Activated CD4-positive, alpha-beta T cell treated with anti-CD3 and anti-CD28 coated beads, Interleukin-2, amount 10 ng/mL, durations not matched to agents 24 days and 14 days (primary cell): Measurements from ENCODE around the gene CEP104. TPM values are rescaled to one million over a fixed set of nuclear protein-coding genes. Genes with fewer than 3 reads are reported as not detected.
"Not testable (repeated sequence)": the region's sequence is repeated elsewhere in the genome, so short reads cannot be mapped to it uniquely, and the experiment has no call there.

ENCODE experiments used
- DNase-seq: peaks from one replicate; pipeline ENCODE4 v3.0.0; 2022
- H3K27ac Mint-ChIP-seq: one replicate; pipeline ENCODE4 v1.8.0; 2022; ENCODE audit warnings: mild to moderate bottlenecking, mixed read lengths
- H3K27me3 Mint-ChIP-seq: one replicate; pipeline ENCODE4 v1.8.0; 2022; ENCODE audit warnings: mixed read lengths
- H3K36me3 Mint-ChIP-seq: one replicate; pipeline ENCODE4 v1.8.0; 2022; ENCODE audit warnings: low read depth, mild to moderate bottlenecking, mixed read lengths
- H3K4me1 Mint-ChIP-seq: one replicate; pipeline ENCODE4 v1.8.0; 2021; ENCODE audit warnings: mixed read lengths
- H3K4me3 Mint-ChIP-seq: one replicate; pipeline ENCODE4 v1.8.0; 2022; ENCODE audit warnings: mild to moderate bottlenecking, moderate library complexity, mixed read lengths
- H3K9me3 Mint-ChIP-seq: one replicate; pipeline ENCODE4 v1.8.0; 2021; ENCODE audit warnings: mixed read lengths
- intact Hi-C: fragments of 100-400 bp; cut with micrococcal nuclease; formaldehyde crosslinking; loops from one replicate; pipeline ENCODE4 v1.15.1; 2023
- total RNA-seq: library from RNA; stranded (reverse); gene quantifications from 2 replicates; pipeline ENCODE4 v1.2.3, GENCODE V29; 2022

CEP104 gene
- total RNA-seq, 1 donor from 2014 or later, result 48.1 TPM

- intact Hi-C loops, result no loop called here
- no peak overlapping the region for H3K27ac Mint-ChIP-seq
- peaks cover 19% of the 10 kb centered on the region for H3K36me3 Mint-ChIP-seq
- H3K4me3 Mint-ChIP-seq, result no peak overlapping the region
- H3K4me1 Mint-ChIP-seq, result no peaks in the 10 kb centered on the region
- no peaks in the 10 kb centered on the region for H3K27me3 Mint-ChIP-seq
- no peak for DNase-seq
- H3K9me3 Mint-ChIP-seq, result no peaks in the 10 kb centered on the region
These were observed 36.7 kb downstream of the CEP104 start for GRCh38 chr1:3820316-3820715.

GRCh38 chr1:3819771-3820200, 37.2 kb downstream of the CEP104 start:
- DNase-seq, result no peak
- Mint-ChIP-seq H3K4me3 (no peak overlapping the region), H3K27me3 (no peaks in the 10 kb centered on the region), H3K27ac (no peak overlapping the region), H3K36me3 (peaks cover 19% of the 10 kb centered on the region), H3K4me1 (no peaks in the 10 kb centered on the region), H3K9me3 (no peaks in the 10 kb centered on the region)
- intact Hi-C loops, result no loop called here

- Mint-ChIP-seq H3K36me3 (peaks cover 15% of the 10 kb centered on the region), H3K27me3 (no peaks in the 10 kb centered on the region), H3K4me3 (no peak overlapping the region), H3K4me1 (no peaks in the 10 kb centered on the region), H3K27ac (no peak overlapping the region), H3K9me3 (no peaks in the 10 kb centered on the region)
- DNase-seq, result no peak
- intact Hi-C loops, result no loop called here
These were observed 39.0 kb downstream of the CEP104 start for GRCh38 chr1:3817821-3818597.

GRCh38 chr1:3817138-3817740, 39.8 kb downstream of the CEP104 start:
- intact Hi-C loops, result no loop called here
- no peaks in the 10 kb centered on the region for H3K27me3 Mint-ChIP-seq
- no peak for DNase-seq
- H3K4me3 Mint-ChIP-seq, result no peak overlapping the region
- no peaks in the 10 kb centered on the region for H3K4me1 Mint-ChIP-seq
- H3K9me3 Mint-ChIP-seq, result no peaks in the 10 kb centered on the region
- H3K36me3 Mint-ChIP-seq, result peaks cover 15% of the 10 kb centered on the region
- no peak overlapping the region for H3K27ac Mint-ChIP-seq

- DNase-seq, result no peak
- no peak overlapping the region for H3K4me3 Mint-ChIP-seq
- peaks cover 12% of the 10 kb centered on the region for H3K36me3 Mint-ChIP-seq
- no peak overlapping the region for H3K27ac Mint-ChIP-seq
- H3K27me3 Mint-ChIP-seq, result no peaks in the 10 kb centered on the region
- intact Hi-C loops, result no loop called here
- no peaks in the 10 kb centered on the region for H3K9me3 Mint-ChIP-seq
- H3K4me1 Mint-ChIP-seq, result no peaks in the 10 kb centered on the region
These were observed 40.5 kb downstream of the CEP104 start for GRCh38 chr1:3816331-3817137.

- no peak for DNase-seq
- no peak overlapping the region for H3K4me3 Mint-ChIP-seq
- peaks cover 4% of the 10 kb centered on the region for H3K36me3 Mint-ChIP-seq
- H3K27ac Mint-ChIP-seq, result no peak overlapping the region
- H3K4me1 Mint-ChIP-seq, result no peaks in the 10 kb centered on the region
- intact Hi-C loops, result no loop called here
- no peaks in the 10 kb centered on the region for H3K27me3 Mint-ChIP-seq
- H3K9me3 Mint-ChIP-seq, result no peaks in the 10 kb centered on the region
These were observed 42.0 kb downstream of the CEP104 start for GRCh38 chr1:3814771-3815561.

- no peak overlapping the region for H3K4me3 Mint-ChIP-seq
- H3K9me3 Mint-ChIP-seq, result no peaks in the 10 kb centered on the region
- DNase-seq, result no peak
- no peak overlapping the region for H3K27ac Mint-ChIP-seq
- intact Hi-C loops, result no loop called here
- no peaks in the 10 kb centered on the region for H3K27me3 Mint-ChIP-seq
- H3K36me3 Mint-ChIP-seq, result no peaks in the 10 kb centered on the region
- H3K4me1 Mint-ChIP-seq, result no peaks in the 10 kb centered on the region
These were observed 42.9 kb downstream of the CEP104 start for GRCh38 chr1:3814065-3814464.

- H3K36me3 Mint-ChIP-seq, result no peaks in the 10 kb centered on the region
- intact Hi-C loops, result no loop called here
- no peak overlapping the region for H3K27ac Mint-ChIP-seq
- no peaks in the 10 kb centered on the region for H3K4me1 Mint-ChIP-seq
- H3K9me3 Mint-ChIP-seq, result no peaks in the 10 kb centered on the region
- no peaks in the 10 kb centered on the region for H3K27me3 Mint-ChIP-seq
- no peak overlapping the region for H3K4me3 Mint-ChIP-seq
- DNase-seq, result no peak
These were observed 45.5 kb downstream of the CEP104 start for GRCh38 chr1:3811595-3811911.

GRCh38 chr1:3810149-3810761, 46.8 kb downstream of the CEP104 start:
- H3K4me3 Mint-ChIP-seq, H3K36me3 Mint-ChIP-seq, DNase-seq, H3K27ac Mint-ChIP-seq, intact Hi-C loops, H3K9me3 Mint-ChIP-seq, H3K4me1 Mint-ChIP-seq, H3K27me3 Mint-ChIP-seq: not testable (repeated sequence)

GRCh38 chr1:3809680-3810079, 47.3 kb downstream of the CEP104 start:
- intact Hi-C loops, result no loop called here
- H3K27ac Mint-ChIP-seq, result no peak overlapping the region
- no peaks in the 10 kb centered on the region for H3K27me3 Mint-ChIP-seq
- no peaks in the 10 kb centered on the region for H3K36me3 Mint-ChIP-seq
- DNase-seq, result no peak
- no peaks in the 10 kb centered on the region for H3K4me1 Mint-ChIP-seq
- no peaks in the 10 kb centered on the region for H3K9me3 Mint-ChIP-seq
- no peak overlapping the region for H3K4me3 Mint-ChIP-seq

GRCh38 chr1:3807769-3808168, 49.2 kb downstream of the CEP104 start:
- no peaks in the 10 kb centered on the region for H3K36me3 Mint-ChIP-seq
- DNase-seq, result no peak
- H3K9me3 Mint-ChIP-seq, result no peaks in the 10 kb centered on the region
- intact Hi-C loops, result no loop called here
- no peak overlapping the region for H3K4me3 Mint-ChIP-seq
- H3K27me3 Mint-ChIP-seq, result peaks cover 2% of the 10 kb centered on the region
- H3K27ac Mint-ChIP-seq, result no peak overlapping the region
- H3K4me1 Mint-ChIP-seq, result no peaks in the 10 kb centered on the region

GRCh38 chr1:3805038-3805437, 52.0 kb downstream of the CEP104 start:
- no peak for DNase-seq
- intact Hi-C loops, result no loop called here
- H3K9me3 Mint-ChIP-seq, result no peaks in the 10 kb centered on the region
- H3K4me3 Mint-ChIP-seq, result no peak overlapping the region
- peaks cover 6% of the 10 kb centered on the region for H3K4me1 Mint-ChIP-seq
- H3K36me3 Mint-ChIP-seq, result no peaks in the 10 kb centered on the region
- H3K27ac Mint-ChIP-seq, result no peak overlapping the region
- H3K27me3 Mint-ChIP-seq, result peaks cover 13% of the 10 kb centered on the region

GRCh38 chr1:3804627-3804944, 52.4 kb downstream of the CEP104 start:
- H3K36me3 Mint-ChIP-seq, H3K4me1 Mint-ChIP-seq, intact Hi-C loops, H3K9me3 Mint-ChIP-seq, DNase-seq, H3K27ac Mint-ChIP-seq, H3K4me3 Mint-ChIP-seq: not testable (repeated sequence)
- H3K27me3 Mint-ChIP-seq, result peaks cover 16% of the 10 kb centered on the region
